ENCODE measurements around the gene CAMK2D.

CAMK2D gene

GRCh38 chr4:113653871-113654270 lies 107.7 kb downstream of the CAMK2D start:
- Histone ChIP-seq H3K9me2 (replicated peaks; ENCODE audit: insufficient read depth, low read length) (no peaks in the 10 kb centered on the region), H3K9ac (ENCODE audit: low read length) (no peak overlapping the region), H3K79me2 (ENCODE audit: low read length) (no peaks in the 10 kb centered on the region), H3K4me1 (ENCODE audit: low read length) (no peaks in the 10 kb centered on the region), H3F3A (ENCODE audit: insufficient read depth, low read length) (no peaks in the 10 kb centered on the region), H2AFZ (ENCODE audit: low read length) (no peak overlapping the region), H3K27me3 (replicated peaks; ENCODE audit: insufficient read depth, low read length) (no peaks in the 10 kb centered on the region), H3K9me3 (replicated peaks; ENCODE audit: insufficient read depth, low read length) (no peaks in the 10 kb centered on the region), H3K27ac (ENCODE audit: low read length) (no peak overlapping the region), H3K36me3 (replicated peaks; ENCODE audit: insufficient read depth, low read length) (no peaks in the 10 kb centered on the region), H4K20me1 (ENCODE audit: insufficient read depth, low read length) (no peaks in the 10 kb centered on the region), H3K4me2 (ENCODE audit: low read depth, low read length) (no peak overlapping the region), H3K4me3 (ENCODE audit: low read length) (no peak overlapping the region)
- DNase-seq, result no peak
- TF ChIP-seq EZH2phosphoT487 (IDR thresholded peaks at IDR 0.05; ENCODE audit: low read length), result no peak
- TF ChIP-seq EZH2 (optimal IDR thresholded peaks at IDR 0.05; ENCODE audit: low read depth, low read length), result no peak
- TF ChIP-seq CTCF (IDR thresholded peaks at IDR 0.05; ENCODE audit: low read length), result no peak

- Histone ChIP-seq H3K9me3 (replicated peaks; ENCODE audit: insufficient read depth, low read length) (no peaks in the 10 kb centered on the region), H3K4me2 (ENCODE audit: low read depth, low read length) (no peak overlapping the region), H3K27me3 (replicated peaks; ENCODE audit: insufficient read depth, low read length) (no peaks in the 10 kb centered on the region), H4K20me1 (ENCODE audit: insufficient read depth, low read length) (no peaks in the 10 kb centered on the region), H3K4me3 (ENCODE audit: low read length) (no peak overlapping the region), H2AFZ (ENCODE audit: low read length) (no peak overlapping the region), H3K9ac (ENCODE audit: low read length) (no peak overlapping the region), H3F3A (ENCODE audit: insufficient read depth, low read length) (peaks cover under 1% of the 10 kb centered on the region; the same call in 1 of the 2 replicates), H3K9me2 (replicated peaks; ENCODE audit: insufficient read depth, low read length) (no peaks in the 10 kb centered on the region), H3K4me1 (ENCODE audit: low read length) (no peaks in the 10 kb centered on the region), H3K27ac (ENCODE audit: low read length) (no peak overlapping the region), H3K36me3 (replicated peaks; ENCODE audit: insufficient read depth, low read length) (no peaks in the 10 kb centered on the region), H3K79me2 (ENCODE audit: low read length) (no peaks in the 10 kb centered on the region)
- DNase-seq, result no peak
- TF ChIP-seq CTCF (IDR thresholded peaks at IDR 0.05; ENCODE audit: low read length) (no peak), EZH2phosphoT487 (IDR thresholded peaks at IDR 0.05; ENCODE audit: low read length) (no peak), EZH2 (optimal IDR thresholded peaks at IDR 0.05; ENCODE audit: low read depth, low read length) (no peak)
Measured at GRCh38 chr4:113646442-113646822, 115.1 kb downstream of the CAMK2D start.

GRCh38 chr4:113645771-113646441 lies 115.6 kb downstream of the CAMK2D start:
- Histone ChIP-seq H3K27ac (ENCODE audit: low read length) (no peak overlapping the region), H3K9ac (ENCODE audit: low read length) (no peak overlapping the region)
- DNase-seq, result no peak

More at GRCh38 chr4:113645771-113646441, 115.6 kb downstream of the CAMK2D start:
- Histone ChIP-seq H3K4me3 (ENCODE audit: low read length) (no peak overlapping the region), H3K36me3 (replicated peaks; ENCODE audit: insufficient read depth, low read length) (no peaks in the 10 kb centered on the region), H3F3A (ENCODE audit: insufficient read depth, low read length) (peaks cover 3% of the 10 kb centered on the region; the same call in 1 of the 2 replicates), H3K27me3 (replicated peaks; ENCODE audit: insufficient read depth, low read length) (no peaks in the 10 kb centered on the region), H3K79me2 (ENCODE audit: low read length) (no peaks in the 10 kb centered on the region), H2AFZ (ENCODE audit: low read length) (no peak overlapping the region), H3K9me3 (replicated peaks; ENCODE audit: insufficient read depth, low read length) (no peaks in the 10 kb centered on the region), H4K20me1 (ENCODE audit: insufficient read depth, low read length) (no peaks in the 10 kb centered on the region), H3K4me1 (ENCODE audit: low read length) (no peaks in the 10 kb centered on the region), H3K9me2 (replicated peaks; ENCODE audit: insufficient read depth, low read length) (no peaks in the 10 kb centered on the region), H3K4me2 (ENCODE audit: low read depth, low read length) (no peak overlapping the region)
- TF ChIP-seq EZH2 (optimal IDR thresholded peaks at IDR 0.05; ENCODE audit: low read depth, low read length) (no peak), CTCF (IDR thresholded peaks at IDR 0.05; ENCODE audit: low read length) (no peak), EZH2phosphoT487 (IDR thresholded peaks at IDR 0.05; ENCODE audit: low read length) (no peak)
